Endothelial cell of umbilical vein (primary cell): ENCODE results near the gene PPP1R1B.

Source experiments
- EZH2 ChIP-seq: IDR thresholded peaks from 2 replicates; pipeline ENCODE4 v1.6.1; 2012; ENCODE audit warnings: borderline replicate concordance, low read depth, mild to moderate bottlenecking, moderate library complexity, low read length, inconsistent platforms; ENCODE audit not compliant: severe bottlenecking
- TF ChIP-seq, protein P1 (sequence below), 2 donors: IDR thresholded peaks; 1 replicate in 1 of 2; 2 replicates in 1 of 2; pipeline ENCODE4 v1.5.1; 2011; ENCODE audit warnings: low read length in 2 of 2, mild to moderate bottlenecking in 2 of 2, moderate library complexity in 2 of 2, control low read depth in 1 of 2, inconsistent platforms in 1 of 2, low read depth in 1 of 2; ENCODE audit not compliant: insufficient read depth in 1 of 2; ENCODE audit errors: extremely low read depth in 1 of 2

DNA sequence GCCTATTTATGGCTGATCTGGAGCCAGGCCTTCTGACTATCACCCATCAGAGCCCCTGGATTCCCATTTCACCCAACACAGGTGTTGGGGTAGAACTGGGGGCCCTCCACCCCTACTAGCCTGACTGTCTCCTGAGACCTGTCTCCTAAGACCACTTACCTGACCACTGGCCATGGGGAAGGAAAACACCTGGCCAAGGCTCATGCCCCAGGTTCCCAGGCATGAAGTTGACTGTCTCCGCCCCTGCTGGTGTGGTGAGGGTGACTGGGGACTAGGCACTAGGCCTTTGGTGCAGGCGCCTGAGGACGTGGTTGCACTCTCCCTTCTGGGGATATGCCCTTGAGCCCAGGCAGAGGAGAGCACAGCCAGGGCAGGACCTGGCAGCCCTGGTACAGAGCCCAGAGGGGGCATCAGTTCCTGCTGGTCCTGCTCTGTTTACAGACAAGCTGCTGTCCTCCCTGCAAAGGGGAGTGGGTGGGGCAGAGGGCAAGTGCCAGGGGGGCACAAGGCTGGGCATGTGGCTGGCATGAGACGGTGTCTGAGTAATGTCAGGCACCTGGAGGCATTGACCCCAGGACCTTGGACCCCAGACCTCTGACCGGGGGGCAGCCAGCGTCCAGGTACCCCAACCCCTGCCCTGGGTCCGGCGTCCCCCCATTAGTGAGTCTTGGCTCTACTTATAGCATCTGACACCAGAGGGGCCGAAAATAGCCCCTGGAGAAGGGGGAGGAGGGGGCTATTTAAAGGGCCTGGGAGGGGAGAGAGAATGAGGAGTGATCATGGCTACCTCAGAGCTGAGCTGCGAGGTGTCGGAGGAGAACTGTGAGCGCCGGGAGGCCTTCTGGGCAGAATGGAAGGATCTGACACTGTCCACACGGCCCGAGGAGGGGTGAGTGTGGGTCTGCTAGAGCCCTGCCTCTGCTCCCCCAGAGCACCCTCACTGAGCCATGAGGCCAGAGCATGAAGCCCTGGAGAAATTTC, 38.1 kb downstream of the PPP1R1B start, which contains the start of gene TCAP:
- TF ChIP-seq EZH2 = no peak
- TF ChIP-seq, protein P1, sequence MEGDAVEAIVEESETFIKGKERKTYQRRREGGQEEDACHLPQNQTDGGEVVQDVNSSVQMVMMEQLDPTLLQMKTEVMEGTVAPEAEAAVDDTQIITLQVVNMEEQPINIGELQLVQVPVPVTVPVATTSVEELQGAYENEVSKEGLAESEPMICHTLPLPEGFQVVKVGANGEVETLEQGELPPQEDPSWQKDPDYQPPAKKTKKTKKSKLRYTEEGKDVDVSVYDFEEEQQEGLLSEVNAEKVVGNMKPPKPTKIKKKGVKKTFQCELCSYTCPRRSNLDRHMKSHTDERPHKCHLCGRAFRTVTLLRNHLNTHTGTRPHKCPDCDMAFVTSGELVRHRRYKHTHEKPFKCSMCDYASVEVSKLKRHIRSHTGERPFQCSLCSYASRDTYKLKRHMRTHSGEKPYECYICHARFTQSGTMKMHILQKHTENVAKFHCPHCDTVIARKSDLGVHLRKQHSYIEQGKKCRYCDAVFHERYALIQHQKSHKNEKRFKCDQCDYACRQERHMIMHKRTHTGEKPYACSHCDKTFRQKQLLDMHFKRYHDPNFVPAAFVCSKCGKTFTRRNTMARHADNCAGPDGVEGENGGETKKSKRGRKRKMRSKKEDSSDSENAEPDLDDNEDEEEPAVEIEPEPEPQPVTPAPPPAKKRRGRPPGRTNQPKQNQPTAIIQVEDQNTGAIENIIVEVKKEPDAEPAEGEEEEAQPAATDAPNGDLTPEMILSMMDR (IDR thresholded peaks at IDR 0.05; ENCODE audit: extremely low read depth in 1 of 2, insufficient read depth in 1 of 2, low read depth in 1 of 2, low read length in 2 of 2) = no peak
